Upper lobe of right lung (tissue), 1 donor: ENCODE data around the gene RAB40C. TPM values are rescaled to one million over a fixed set of nuclear protein-coding genes. Genes with fewer than 3 reads are reported as not detected.

ENCODE experiments used
- ATAC-seq: fragments of 200-7000 bp; cut with Tn5 transposase; one replicate; pipeline ENCODE4 v1.9.1; 2020; ENCODE audit warnings: mild to moderate bottlenecking, moderate library complexity
- DNase-seq: peaks from one replicate; pipeline ENCODE4 v3.0.0-alpha.2; 2020
- H3K27ac ChIP-seq: fragments of 200-600 bp; one replicate; pipeline ENCODE4 v1.8.0; 2022
- H3K27me3 ChIP-seq: fragments of 200-600 bp; one replicate; pipeline ENCODE4 v1.8.0; 2022; ENCODE audit warnings: mild to moderate bottlenecking
- H3K36me3 ChIP-seq: fragments of 200-600 bp; one replicate; pipeline ENCODE4 v1.8.0; 2022
- H3K4me1 ChIP-seq: fragments of 200-600 bp; one replicate; pipeline ENCODE4 v1.8.0; 2022
- H3K4me3 ChIP-seq: fragments of 200-600 bp; one replicate; pipeline ENCODE4 v1.8.0; 2022; ENCODE audit warnings: mild to moderate bottlenecking
- H3K9me3 ChIP-seq: fragments of 200-600 bp; one replicate; pipeline ENCODE4 v1.8.0; 2022
- CTCF ChIP-seq: fragments of 200-600 bp; IDR thresholded peaks from one replicate; pipeline ENCODE4 v1.8.0; 2022; ENCODE audit warnings: antibody characterized with exemption
- intact Hi-C: fragments of 100-400 bp; cut with DNase I; formaldehyde crosslinking; loops from one replicate; pipeline ENCODE4 v1.11.0; 2022
- long read RNA-seq: library from polyadenylated mRNA; unstranded; transcript quantifications from one replicate; pipeline ENCODE4 v2.0.0, GENCODE V29; 2021
- total RNA-seq: library from RNA; stranded (reverse); fragmentation: NEBNext Ultra II Directional; extraction: Animal tissue kit (Norgen Biotek cat#: 25700); gene quantifications from one replicate; pipeline ENCODE4 v1.2.1, GENCODE V29; 2021
- donor health status: DM: no; HTN: yes; CAD: no; lungs with severe emphysema.

Gene RAB40C, protein sequence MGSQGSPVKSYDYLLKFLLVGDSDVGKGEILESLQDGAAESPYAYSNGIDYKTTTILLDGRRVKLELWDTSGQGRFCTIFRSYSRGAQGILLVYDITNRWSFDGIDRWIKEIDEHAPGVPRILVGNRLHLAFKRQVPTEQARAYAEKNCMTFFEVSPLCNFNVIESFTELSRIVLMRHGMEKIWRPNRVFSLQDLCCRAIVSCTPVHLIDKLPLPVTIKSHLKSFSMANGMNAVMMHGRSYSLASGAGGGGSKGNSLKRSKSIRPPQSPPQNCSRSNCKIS
- total RNA-seq = 47.6 TPM
- long read RNA-seq, transcript RAB40C-206 (2 exons, 2,439 nt) = minor isoform, 11 of 183 reads
- long read RNA-seq, transcript RAB40C-201 (6 exons, 2,699 nt) = major isoform, 76 of 183 reads
- long read RNA-seq, transcript RAB40C-204 (7 exons, 2,569 nt) = minor isoform, 17 of 183 reads
- long read RNA-seq, partial matches to known transcripts = 27 of 183 reads
- long read RNA-seq, other reads (novel, unspliced or antisense) = 49 of 183 reads

- Histone ChIP-seq H3K9me3 (no peaks in the 10 kb centered on the region), H3K4me1 (peaks cover 56% of the 10 kb centered on the region), H3K27ac (peak within 1 kb of the TSS; percentile 98), H3K27me3 (no peaks in the 10 kb centered on the region), H3K36me3 (no peaks in the 10 kb centered on the region), H3K4me3 (peak within 1 kb of the TSS; percentile 95)
- intact Hi-C loops = no loop called here
- ATAC-seq (peak; percentile 89), DNase-seq (peak; percentile 100)
- TF ChIP-seq CTCF = peak; percentile 25
Observed at GRCh38 chr16:589658-590187, at the start of gene RAB40C. TSS of gene RAB40C (plus strand) at chr16:590066. CDS start at chr16:590292, 226 bp downstream.

GRCh38 chr16:540645-541340 is 49.1 kb upstream of the RAB40C start:
- intact Hi-C loops = no loop called here
- ATAC-seq (no peak), DNase-seq (no peak)
- H3K36me3 ChIP-seq = no peaks in the 10 kb centered on the region
- no peaks in the 10 kb centered on the region for H3K9me3 ChIP-seq
- H3K4me1 ChIP-seq = no peaks in the 10 kb centered on the region
- no peak overlapping the region for H3K27ac ChIP-seq
- no peak for TF ChIP-seq CTCF
- no peaks in the 10 kb centered on the region for H3K27me3 ChIP-seq
- no peak overlapping the region for H3K4me3 ChIP-seq

DNA sequence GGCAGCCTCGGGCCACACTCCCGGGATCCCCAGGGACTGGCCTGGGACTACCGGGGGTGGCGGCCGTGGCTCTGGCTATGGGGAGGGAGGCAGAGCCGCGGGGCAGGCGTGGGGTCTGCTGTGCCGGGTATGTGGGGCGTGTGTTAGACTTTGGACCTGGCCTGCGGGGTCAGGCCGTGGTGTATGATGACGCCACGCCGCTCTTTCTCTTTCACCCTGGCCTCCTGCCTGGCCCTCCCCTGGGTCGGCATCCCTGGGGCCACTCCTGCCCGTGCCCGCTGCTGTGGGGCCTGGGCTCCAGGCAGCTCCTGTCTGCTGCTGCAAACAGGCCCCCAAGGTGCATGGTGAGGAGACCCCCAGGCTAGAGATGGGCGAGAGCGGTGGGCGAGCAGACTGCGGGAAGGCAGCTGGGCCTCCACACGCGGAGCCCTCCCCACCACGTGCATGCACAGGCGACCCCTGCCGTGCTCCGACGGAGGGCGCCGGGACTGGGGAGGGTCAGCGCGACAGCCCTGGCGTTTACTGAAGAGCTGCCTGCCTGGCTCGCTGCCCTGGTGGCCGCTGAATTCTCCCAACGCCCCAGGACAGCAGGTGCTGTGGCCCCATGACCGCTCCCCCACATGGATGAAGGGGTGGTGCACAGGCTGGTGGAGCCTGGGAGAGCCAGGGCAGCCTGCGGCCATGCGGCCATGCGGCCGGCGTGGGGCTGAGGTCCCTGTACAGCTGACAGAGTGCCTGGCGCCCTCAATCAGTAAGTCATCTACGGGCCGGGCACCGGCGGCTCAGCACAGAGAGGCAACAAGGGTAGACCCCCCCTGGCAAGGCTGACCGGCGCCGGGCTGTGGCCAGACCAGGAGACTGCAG is 46.3 kb upstream of the RAB40C start:
- H3K27me3 ChIP-seq = no peaks in the 10 kb centered on the region
- no peak for TF ChIP-seq CTCF
- no peaks in the 10 kb centered on the region for H3K4me1 ChIP-seq
- H3K36me3 ChIP-seq = peaks cover 9% of the 10 kb centered on the region
- intact Hi-C loops = no loop called here
- DNase-seq (no peak), ATAC-seq (no peak)
- H3K27ac ChIP-seq = no peak overlapping the region
- no peaks in the 10 kb centered on the region for H3K9me3 ChIP-seq
- no peak overlapping the region for H3K4me3 ChIP-seq

- Histone ChIP-seq H3K27ac (no peak overlapping the region), H3K27me3 (no peaks in the 10 kb centered on the region), H3K4me3 (no peak overlapping the region), H3K4me1 (no peaks in the 10 kb centered on the region), H3K36me3 (peaks cover 13% of the 10 kb centered on the region), H3K9me3 (no peaks in the 10 kb centered on the region)
- intact Hi-C loops = no loop called here
- DNase-seq (no peak), ATAC-seq (no peak)
- no peak for TF ChIP-seq CTCF
Observed at GRCh38 chr16:544517-544916, 45.3 kb upstream of the RAB40C start.
